ENCODE results near the gene APCDD1L. TPM values are rescaled to one million over a fixed set of nuclear protein-coding genes. Genes with fewer than 3 reads are reported as not detected.
"Not testable (repeated sequence)": the region's sequence is repeated elsewhere in the genome, so short reads cannot be mapped to it uniquely, and the experiment has no call there.

Gene APCDD1L
- total and polyA plus RNA-seq, 4 donors: 0.02 to 0.74 (median 0.31) TPM

DNA sequence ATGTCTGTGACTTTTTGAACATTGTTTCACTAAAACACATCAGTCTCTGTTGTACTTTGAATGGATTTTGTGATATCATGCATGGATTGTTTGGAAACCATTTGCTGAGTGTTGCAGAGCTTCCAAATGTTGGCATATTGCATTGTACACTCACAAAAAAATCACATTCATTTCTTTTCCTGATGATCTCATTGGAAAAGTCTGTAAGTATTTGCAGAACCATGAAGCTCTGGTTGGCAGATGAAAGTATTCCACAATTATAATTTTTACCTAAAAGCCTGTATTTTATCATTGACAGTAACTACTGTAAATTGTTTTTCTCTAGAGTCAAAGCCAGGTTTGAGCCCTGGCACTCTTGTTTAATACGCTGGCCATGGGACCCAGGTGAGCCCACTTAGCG is 84.1 kb downstream of the APCDD1L start:
- Histone ChIP-seq H3K4me3 (no peak overlapping the region), H3K36me3 (ENCODE audit: control insufficient read depth in 4 of 4, insufficient read depth in 4 of 4, low read length in 4 of 4) (peaks cover 0 to 10% (median 7%) of the 10 kb centered on the region in 4 donors), H3K27me3 (ENCODE audit: control insufficient read depth in 3 of 3, insufficient read depth in 3 of 3, low read length in 2 of 3) (no peaks in the 10 kb centered on the region), H3K9ac (ENCODE audit: insufficient read depth in 1 of 2, low read length in 2 of 2) (no peak overlapping the region), H3K9me3 (ENCODE audit: control insufficient read depth in 4 of 4, insufficient read depth in 3 of 4, low read length in 3 of 4) (peaks cover 0 to 1% (median 0%) of the 10 kb centered on the region in 4 donors), H3K4me1 (ENCODE audit: control insufficient read depth in 5 of 5, insufficient read depth in 5 of 5, low read length in 5 of 5) (peaks cover 0 to 17% (median 0%) of the 10 kb centered on the region in 5 donors), H3K27ac (ENCODE audit: low read depth in 1 of 2, low read length in 1 of 2) (no peak overlapping the region)
- TF ChIP-seq, protein P1, sequence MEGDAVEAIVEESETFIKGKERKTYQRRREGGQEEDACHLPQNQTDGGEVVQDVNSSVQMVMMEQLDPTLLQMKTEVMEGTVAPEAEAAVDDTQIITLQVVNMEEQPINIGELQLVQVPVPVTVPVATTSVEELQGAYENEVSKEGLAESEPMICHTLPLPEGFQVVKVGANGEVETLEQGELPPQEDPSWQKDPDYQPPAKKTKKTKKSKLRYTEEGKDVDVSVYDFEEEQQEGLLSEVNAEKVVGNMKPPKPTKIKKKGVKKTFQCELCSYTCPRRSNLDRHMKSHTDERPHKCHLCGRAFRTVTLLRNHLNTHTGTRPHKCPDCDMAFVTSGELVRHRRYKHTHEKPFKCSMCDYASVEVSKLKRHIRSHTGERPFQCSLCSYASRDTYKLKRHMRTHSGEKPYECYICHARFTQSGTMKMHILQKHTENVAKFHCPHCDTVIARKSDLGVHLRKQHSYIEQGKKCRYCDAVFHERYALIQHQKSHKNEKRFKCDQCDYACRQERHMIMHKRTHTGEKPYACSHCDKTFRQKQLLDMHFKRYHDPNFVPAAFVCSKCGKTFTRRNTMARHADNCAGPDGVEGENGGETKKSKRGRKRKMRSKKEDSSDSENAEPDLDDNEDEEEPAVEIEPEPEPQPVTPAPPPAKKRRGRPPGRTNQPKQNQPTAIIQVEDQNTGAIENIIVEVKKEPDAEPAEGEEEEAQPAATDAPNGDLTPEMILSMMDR (IDR thresholded peaks at IDR 0.05; ENCODE audit: control extremely low read depth, extremely low read depth): no peak
- no peak for ATAC-seq (ENCODE audit: insufficient read depth, low FRiP score)
- no peak for DNase-seq
- 89 to 95% methylated on average over 2 of the region's 2 CpGs for WGBS, 2 donors

- TF ChIP-seq, protein P1 (IDR thresholded peaks at IDR 0.05; ENCODE audit: control extremely low read depth, extremely low read depth): no peak
- Histone ChIP-seq H3K9me3 (ENCODE audit: control insufficient read depth in 4 of 4, insufficient read depth in 3 of 4, low read length in 3 of 4) (peaks cover 0 to 1% (median 0%) of the 10 kb centered on the region in 4 donors), H3K36me3 (ENCODE audit: control insufficient read depth in 4 of 4, insufficient read depth in 4 of 4, low read length in 4 of 4) (peaks cover 0 to 10% (median 6%) of the 10 kb centered on the region in 4 donors), H3K9ac (ENCODE audit: insufficient read depth in 1 of 2, low read length in 2 of 2) (no peak overlapping the region), H3K4me3 (no peak overlapping the region), H3K27ac (ENCODE audit: low read depth in 1 of 2, low read length in 1 of 2) (no peak overlapping the region), H3K4me1 (ENCODE audit: control insufficient read depth in 5 of 5, insufficient read depth in 5 of 5, low read length in 5 of 5) (peaks cover 5 to 17% (median 7%) of the 10 kb centered on the region in 5 donors), H3K27me3 (ENCODE audit: control insufficient read depth in 3 of 3, insufficient read depth in 3 of 3, low read length in 2 of 3) (no peaks in the 10 kb centered on the region)
- ATAC-seq (ENCODE audit: insufficient read depth, low FRiP score): no peak
- no peak for DNase-seq
- 89 to 98% methylated on average over 7 of the region's 7 CpGs for WGBS, 2 donors
These were observed 85.9 kb downstream of the APCDD1L start for GRCh38 chr20:58429303-58429702.

DNA sequence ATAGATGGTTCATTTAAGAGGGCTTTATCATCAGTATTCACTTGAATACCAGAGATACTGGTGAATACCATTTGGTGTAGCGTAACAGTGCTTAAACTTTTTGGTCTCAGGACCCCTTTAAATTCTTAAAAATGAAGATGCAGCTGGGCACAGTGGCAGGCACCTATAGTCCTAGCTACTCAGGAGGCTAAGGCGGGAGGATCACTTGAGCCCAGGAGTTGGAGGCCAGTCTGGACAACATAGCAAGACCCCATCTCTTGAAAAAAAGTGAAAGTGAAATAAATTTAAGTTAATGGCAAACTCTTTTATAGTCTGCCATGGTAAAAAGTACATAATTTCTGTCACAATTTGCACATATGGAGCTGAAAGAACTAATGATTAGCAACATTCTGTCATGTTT is 86.8 kb downstream of the APCDD1L start:
- TF ChIP-seq, protein P1 (IDR thresholded peaks at IDR 0.05; ENCODE audit: control extremely low read depth, extremely low read depth): no peak
- ATAC-seq (ENCODE audit: insufficient read depth, low FRiP score) (no peak), DNase-seq (no peak)
- 98 to 99% methylated on average over 2 of the region's 2 CpGs for WGBS, 2 donors
- Histone ChIP-seq H3K36me3 (ENCODE audit: control insufficient read depth in 4 of 4, insufficient read depth in 4 of 4, low read length in 4 of 4) (peaks cover 0 to 10% (median 6%) of the 10 kb centered on the region in 4 donors), H3K27ac (ENCODE audit: low read depth in 1 of 2, low read length in 1 of 2) (no peak overlapping the region), H3K9me3 (ENCODE audit: control insufficient read depth in 4 of 4, insufficient read depth in 3 of 4, low read length in 3 of 4) (peaks cover 0 to 1% (median 0%) of the 10 kb centered on the region in 4 donors), H3K4me3 (no peak overlapping the region), H3K4me1 (ENCODE audit: control insufficient read depth in 5 of 5, insufficient read depth in 5 of 5, low read length in 5 of 5) (peaks cover 8 to 15% (median 10%) of the 10 kb centered on the region in 5 donors), H3K27me3 (ENCODE audit: control insufficient read depth in 3 of 3, insufficient read depth in 3 of 3, low read length in 2 of 3) (no peaks in the 10 kb centered on the region), H3K9ac (ENCODE audit: insufficient read depth in 1 of 2, low read length in 2 of 2) (no peak overlapping the region)

DNA sequence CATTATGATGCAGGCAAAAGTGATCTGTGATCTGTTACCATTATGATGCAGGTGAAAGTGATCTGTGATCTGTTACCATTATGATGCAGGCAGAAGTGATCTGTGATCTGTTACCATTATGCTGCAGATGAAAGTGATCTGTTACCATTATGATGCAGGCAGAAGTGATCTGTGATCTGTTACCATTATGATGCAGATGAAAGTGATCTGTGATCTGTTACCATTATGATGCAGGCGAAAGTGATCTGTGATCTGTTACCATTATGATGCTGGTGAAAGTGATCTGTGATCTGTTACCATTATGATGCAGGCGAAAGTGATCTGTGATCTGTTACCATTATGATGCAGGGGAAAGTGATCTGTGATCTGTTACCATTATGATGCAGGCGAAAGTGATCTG is 87.6 kb downstream of the APCDD1L start:
- H3K9ac ChIP-seq (ENCODE audit: insufficient read depth in 1 of 2, low read length in 2 of 2); DNase-seq; H3K4me3 ChIP-seq; H3K36me3 ChIP-seq (ENCODE audit: control insufficient read depth in 4 of 4, insufficient read depth in 4 of 4, low read length in 4 of 4); ATAC-seq (ENCODE audit: insufficient read depth, low FRiP score); H3K9me3 ChIP-seq (ENCODE audit: control insufficient read depth in 4 of 4, insufficient read depth in 3 of 4, low read length in 3 of 4); H3K27ac ChIP-seq (ENCODE audit: low read depth in 1 of 2, low read length in 1 of 2); H3K27me3 ChIP-seq (ENCODE audit: control insufficient read depth in 3 of 3, insufficient read depth in 3 of 3, low read length in 2 of 3): not testable (repeated sequence)
- peaks cover 5 to 11% (median 10%) of the 10 kb centered on the region in 5 donors for H3K4me1 ChIP-seq (ENCODE audit: control insufficient read depth in 5 of 5, insufficient read depth in 5 of 5, low read length in 5 of 5)
- WGBS, 2 donors: 94 to 96% methylated on average over 3 of the region's 3 CpGs

Measured in lung (tissue), 12 donors.